Dedifferentiated amniotic fluid mesenchymal stem cell (primary cell): ENCODE data around the gene STEAP3.

Experiments
- DNase-seq: peaks from one replicate; pipeline ENCODE4 v3.0.0-alpha.2; 2016; ENCODE audit errors: extremely low spot score

The STEAP3 gene

GRCh38 chr2:119227346-119227745 lies 3.7 kb downstream of the STEAP3 start:
- no peak for DNase-seq

- DNase-seq: no peak
These were observed 4.5 kb downstream of the STEAP3 start for GRCh38 chr2:119228136-119228535.

GRCh38 chr2:119228964-119229363 lies 5.3 kb downstream of the STEAP3 start:
- no peak for DNase-seq

GRCh38 chr2:119229716-119230115 lies 6.1 kb downstream of the STEAP3 start:
- no peak for DNase-seq

GRCh38 chr2:119230219-119231185 lies 6.9 kb downstream of the STEAP3 start:
- DNase-seq: no peak

GRCh38 chr2:119231975-119232665 lies 8.5 kb downstream of the STEAP3 start:
- DNase-seq: no peak

GRCh38 chr2:119232666-119232993 lies 9.0 kb downstream of the STEAP3 start:
- DNase-seq: no peak

GRCh38 chr2:119233326-119234020 lies 9.8 kb downstream of the STEAP3 start:
- DNase-seq: no peak

GRCh38 chr2:119234021-119235019 lies 10.7 kb downstream of the STEAP3 start:
- DNase-seq: no peak

- DNase-seq: no peak
These were observed 13.2 kb downstream of the STEAP3 start for GRCh38 chr2:119236796-119237195.

- peak; percentile 45 for DNase-seq
These were observed 16.9 kb downstream of the STEAP3 start for GRCh38 chr2:119240311-119241204.

GRCh38 chr2:119241205-119241532 lies 17.5 kb downstream of the STEAP3 start:
- DNase-seq: no peak

- DNase-seq: no peak
These were observed 18.9 kb downstream of the STEAP3 start for GRCh38 chr2:119242276-119243119.

- no peak for DNase-seq
These were observed 20.0 kb downstream of the STEAP3 start for GRCh38 chr2:119243621-119244020.

- DNase-seq: no peak
These were observed 21.6 kb downstream of the STEAP3 start for GRCh38 chr2:119245076-119245840.

GRCh38 chr2:119245841-119246230 lies 22.2 kb downstream of the STEAP3 start:
- no peak for DNase-seq

- no peak for DNase-seq
These were observed 23.5 kb downstream of the STEAP3 start for GRCh38 chr2:119246884-119247843.
